GM19324 (cell line): ENCODE measurements around the gene ASAH2.
"Not testable (repeated sequence)": the region's sequence is repeated elsewhere in the genome, so short reads cannot be mapped to it uniquely, and the experiment has no call there.

Source experiments
- ATAC-seq: cut with Tn5 transposase; IDR thresholded peaks from one replicate; pipeline ENCODE4 v1.9.1; 2021; ENCODE audit warnings: mild to moderate bottlenecking, moderate library complexity; ENCODE audit not compliant: unreplicated experiment, low FRiP score

ASAH2 gene

GRCh38 chr10:50260791-50261281 lies 9.5 kb upstream of the ASAH2 start:
- peak; percentile 90 for ATAC-seq

GRCh38 chr10:50254479-50254878 lies 3.2 kb upstream of the ASAH2 start:
- no peak for ATAC-seq

- ATAC-seq: no peak
These were observed 1.0 kb downstream of the ASAH2 start for GRCh38 chr10:50250096-50250854.

GRCh38 chr10:50248598-50248997 lies 2.7 kb downstream of the ASAH2 start:
- ATAC-seq: no peak

GRCh38 chr10:50248062-50248461 lies 3.3 kb downstream of the ASAH2 start:
- ATAC-seq: no peak

GRCh38 chr10:50244201-50244600 lies 7.1 kb downstream of the ASAH2 start:
- no peak for ATAC-seq

- no peak for ATAC-seq
These were observed 8.5 kb downstream of the ASAH2 start for GRCh38 chr10:50242777-50243176.

- ATAC-seq: not testable (repeated sequence)
These were observed 9.8 kb downstream of the ASAH2 start for GRCh38 chr10:50241478-50241877.

- no peak for ATAC-seq
These were observed 16.8 kb downstream of the ASAH2 start for GRCh38 chr10:50234486-50234885.

GRCh38 chr10:50232261-50232639 lies 19.1 kb downstream of the ASAH2 start:
- no peak for ATAC-seq

- no peak for ATAC-seq
These were observed 19.6 kb downstream of the ASAH2 start for GRCh38 chr10:50231515-50232260.

- ATAC-seq: no peak
These were observed 21.9 kb downstream of the ASAH2 start for GRCh38 chr10:50229460-50229859.

- no peak for ATAC-seq
These were observed 22.6 kb downstream of the ASAH2 start for GRCh38 chr10:50228672-50229071.

GRCh38 chr10:50226610-50227009 lies 24.7 kb downstream of the ASAH2 start:
- ATAC-seq: no peak

GRCh38 chr10:50224330-50224952 lies 26.9 kb downstream of the ASAH2 start:
- ATAC-seq: peak; percentile 77

GRCh38 chr10:50222199-50222598 lies 29.1 kb downstream of the ASAH2 start:
- ATAC-seq: no peak

- ATAC-seq: no peak
These were observed 29.8 kb downstream of the ASAH2 start for GRCh38 chr10:50221470-50221869.

GRCh38 chr10:50219646-50220045 lies 31.7 kb downstream of the ASAH2 start:
- ATAC-seq: no peak

GRCh38 chr10:50219200-50219599 lies 32.1 kb downstream of the ASAH2 start:
- no peak for ATAC-seq

GRCh38 chr10:50216894-50217293 lies 34.4 kb downstream of the ASAH2 start:
- ATAC-seq: no peak

- ATAC-seq: no peak
These were observed 34.9 kb downstream of the ASAH2 start for GRCh38 chr10:50216418-50216817.
